Prostate gland (tissue), 2 donors: ENCODE results near the gene MORC1. TPM values are rescaled to one million over a fixed set of nuclear protein-coding genes. Genes with fewer than 3 reads are reported as not detected.
"Not testable (repeated sequence)": the region's sequence is repeated elsewhere in the genome, so short reads cannot be mapped to it uniquely, and the experiment has no call there.

ENCODE experiments used
- DNase-seq: peaks from one replicate; pipeline ENCODE4 v3.0.0-alpha.2; 2019; ENCODE audit warnings: low spot score
- H3K27ac ChIP-seq, 2 donors: fragments of 200-600 bp; sonication (generic); 2 replicates each; pipeline ENCODE4 v1.5.1; 2017 to 2019
- H3K27me3 ChIP-seq: fragments of 200-600 bp; sonication (generic); replicated peaks from 2 replicates; pipeline ENCODE4 v1.5.1; 2019; ENCODE audit not compliant: insufficient read depth
- H3K36me3 ChIP-seq, 2 donors: fragments of 200-600 bp; sonication (generic); 1 replicate in 1 of 2; 2 replicates in 1 of 2; pipeline versions ENCODE4 v1.5.1 to v1.8.1; 2017 to 2019
- H3K4me1 ChIP-seq: fragments of 200-600 bp; sonication (generic); replicated peaks from 2 replicates; pipeline ENCODE4 v1.5.1; 2019
- H3K4me3 ChIP-seq, 2 donors: fragments of 200-600 bp; sonication (generic); 2 replicates each; pipeline ENCODE4 v1.5.1; 2017 to 2019
- H3K9me3 ChIP-seq: fragments of 200-600 bp; sonication (generic); 2 replicates; pipeline ENCODE4 v1.5.1; 2017
- CTCF ChIP-seq, 4 experiments: fragments of 200-600 bp in 2 of 4; fragments of 450-650 bp in 2 of 4; sonication (generic) in 2 of 4; IDR thresholded peaks; 1 replicate in 3 of 4; 2 replicates in 1 of 4; pipeline ENCODE4 v1.5.1; 2016 to 2019; ENCODE audit warnings: antibody characterized with exemption in 4 of 4, mild to moderate bottlenecking in 2 of 4, moderate library complexity in 2 of 4
- POLR2A ChIP-seq: fragments of 450-650 bp; IDR thresholded peaks from one replicate; pipeline ENCODE4 v1.6.1; 2016; ENCODE audit warnings: antibody characterized with exemption, mild to moderate bottlenecking
- POLR2AphosphoS5 ChIP-seq: sonication (generic); formaldehyde crosslinking; IDR thresholded peaks from one replicate; pipeline ENCODE4 v1.6.1; 2017; ENCODE audit warnings: antibody characterized with exemption
- WGBS: methylation state at CpG from one replicate; pipeline ENCODE4 v1.1.5; 2018; 5-methylcytosine and 5-hydroxymethylcytosine counted together
- intact Hi-C: fragments of 100-400 bp; cut with DNase I; formaldehyde crosslinking; loops from one replicate; pipeline ENCODE4 v1.14.2; 2022
- total RNA-seq, 2 donors: library from RNA; depleted of rRNA; stranded (reverse); fragments of >200 nt; gene quantifications; one replicate each; pipeline ENCODE4 v1.1.0, GENCODE V29; 2016

MORC1 gene
- total RNA-seq, 2 donors from 2014 or later, result 6.6 TPM; not detected in 1

GRCh38 chr3:109136523-109136922 is 18.6 kb upstream of the MORC1 start, which contains the start of gene C3orf85:
Gene C3orf85 (plus strand): TSS chr3:109136719. CDS start chr3:109136848, 129 bp downstream.
- intact Hi-C loops, result no loop called here
- no peak within 1 kb of the TSS for H3K27ac ChIP-seq
- H3K4me3 ChIP-seq, result no peak within 1 kb of the TSS
- no peaks in the 10 kb centered on the region for H3K4me1 ChIP-seq
- no peaks in the 10 kb centered on the region for H3K27me3 ChIP-seq
- DNase-seq, result no peak
- WGBS, result 58% methylated on average over 3 of the region's 3 CpGs
- H3K36me3 ChIP-seq, result no peaks in the 10 kb centered on the region
- TF ChIP-seq CTCF (IDR thresholded peaks at IDR 0.05) (no peak), POLR2AphosphoS5 (no peak), POLR2A (no peak)
- H3K9me3 ChIP-seq, result no peaks in the 10 kb centered on the region

- H3K9me3 ChIP-seq, intact Hi-C loops, H3K36me3 ChIP-seq, H3K27ac ChIP-seq, DNase-seq, H3K4me1 ChIP-seq, H3K27me3 ChIP-seq, H3K4me3 ChIP-seq: not testable (repeated sequence)
- WGBS, result 93% methylated on average over 5 of the region's 5 CpGs
Measured at GRCh38 chr3:109133474-109133816, 15.5 kb upstream of the MORC1 start.

- Histone ChIP-seq H3K27me3 (no peaks in the 10 kb centered on the region), H3K4me3 (no peak overlapping the region), H3K4me1 (no peaks in the 10 kb centered on the region), H3K27ac (no peak overlapping the region), H3K9me3 (no peaks in the 10 kb centered on the region), H3K36me3 (no peaks in the 10 kb centered on the region)
- intact Hi-C loops, result no loop called here
- 66% methylated on average over 5 of the region's 5 CpGs for WGBS
- DNase-seq, result no peak
- no peak for TF ChIP-seq POLR2A
- TF ChIP-seq CTCF (IDR thresholded peaks at IDR 0.05), result no peak
- TF ChIP-seq POLR2AphosphoS5, result no peak
Measured at GRCh38 chr3:109132801-109133473, 15.0 kb upstream of the MORC1 start.

- TF ChIP-seq POLR2A (no peak), CTCF (IDR thresholded peaks at IDR 0.05) (no peak), POLR2AphosphoS5 (no peak)
- H3K27ac ChIP-seq, result no peak overlapping the region
- no peaks in the 10 kb centered on the region for H3K9me3 ChIP-seq
- H3K27me3 ChIP-seq, result no peaks in the 10 kb centered on the region
- WGBS, result 19% methylated on average over 4 of the region's 4 CpGs
- H3K4me1 ChIP-seq, result no peaks in the 10 kb centered on the region
- H3K4me3 ChIP-seq, result no peak overlapping the region
- intact Hi-C loops, result no loop called here
- no peak for DNase-seq
- no peaks in the 10 kb centered on the region for H3K36me3 ChIP-seq
Measured at GRCh38 chr3:109131276-109131675, 13.3 kb upstream of the MORC1 start.

GRCh38 chr3:109127553-109127952 is 9.6 kb upstream of the MORC1 start:
- Histone ChIP-seq H3K36me3 (no peaks in the 10 kb centered on the region), H3K27ac (no peak overlapping the region), H3K27me3 (no peaks in the 10 kb centered on the region), H3K4me3 (no peak overlapping the region), H3K4me1 (no peaks in the 10 kb centered on the region), H3K9me3 (no peaks in the 10 kb centered on the region)
- WGBS, result 91% methylated on average over 2 of the region's 2 CpGs
- intact Hi-C loops, result no loop called here
- TF ChIP-seq POLR2A, result no peak
- no peak for TF ChIP-seq CTCF (IDR thresholded peaks at IDR 0.05)
- TF ChIP-seq POLR2AphosphoS5, result no peak
- no peak for DNase-seq
